ENCODE measurements around the gene ADCY3. TPM values are rescaled to one million over a fixed set of nuclear protein-coding genes. Genes with fewer than 3 reads are reported as not detected.
"Not testable (repeated sequence)": the region's sequence is repeated elsewhere in the genome, so short reads cannot be mapped to it uniquely, and the experiment has no call there.

The ADCY3 gene
- total and polyA plus RNA-seq, 2 of the 13 experiments (the other 11 are each of a cell fraction or from before 2014, with no cell fraction given), result 0.11 to 0.61 TPM

DNA sequence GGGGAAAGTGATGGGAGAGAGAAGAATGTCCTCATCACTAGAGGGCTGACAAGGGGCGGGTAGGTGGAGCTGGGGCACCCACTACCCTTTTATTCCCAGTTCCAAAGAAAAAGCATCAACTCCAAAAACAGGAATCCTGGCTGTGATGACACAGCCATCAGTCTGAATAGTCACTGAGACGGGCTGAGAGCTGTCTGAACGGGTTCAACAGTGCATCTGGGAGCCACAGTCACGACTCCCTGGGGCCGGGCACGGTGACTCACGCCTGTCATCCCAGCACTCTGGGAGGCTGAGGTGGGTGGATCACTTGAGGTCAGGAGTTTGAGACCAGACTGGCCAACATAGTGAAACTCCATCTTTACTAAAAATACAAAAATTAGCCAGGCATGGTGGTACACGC is 84.6 kb downstream of the ADCY3 start:
- FAIRE-seq; H3K79me2 ChIP-seq (ENCODE audit: insufficient read depth, low read length); H3K4me3 ChIP-seq (replicated peaks in 1 of 3; ENCODE audit: insufficient read depth in 1 of 3, low read depth in 2 of 3, low read length in 3 of 3); intact Hi-C loops (cut with micrococcal nuclease; ENCODE audit: unreplicated experiment); H3K4me2 ChIP-seq (ENCODE audit: low read depth, low read length); CTCF ChIA-PET (ENCODE audit: low intra/inter-chr PET ratio, low total read pairs); BruUV-seq (replicated peaks); ATAC-seq; H3K9me3 ChIP-seq (ENCODE audit: low read length); H3K27ac ChIP-seq (ENCODE audit: extremely low read length, insufficient read depth, low read length); POLR2A ChIA-PET; H3K9ac ChIP-seq (ENCODE audit: insufficient read depth, low read depth, low read length); DNase-seq (ENCODE audit: low spot score); H2AFZ ChIP-seq (ENCODE audit: low read length); H4K20me1 ChIP-seq (ENCODE audit: insufficient read depth, low read length); in situ Hi-C loops (cut with HindIII; ENCODE audit: extremely low pct_ligation_motif_present, low pct_unique_long_range_greater_than_20kb); H3K36me3 ChIP-seq (replicated peaks in 1 of 2; ENCODE audit: control insufficient read depth in 1 of 2, insufficient read depth in 2 of 2, low read length in 2 of 2); TF ChIP-seq CREB1 (CRISPR knock-in tag; IDR thresholded peaks at IDR 0.05): not testable (repeated sequence)
- peaks cover 19% of the 10 kb centered on the region; the same call in 1 of the 2 replicates for H3K4me1 ChIP-seq (ENCODE audit: insufficient read depth, low read length)
- peak; percentile 35; the same call in 1 of the 2 replicates for TF ChIP-seq FOSL2 (CRISPR knock-in tag; IDR thresholded peaks at IDR 0.05)
- TF ChIP-seq CREB1 (IDR thresholded peaks at IDR 0.05), result peak; percentile 41; the same call in 1 of the 2 replicates
- 8% methylated on average over 8 of the region's 8 CpGs for WGBS (ENCODE audit: low lambda C conversion rate)
- H3K27me3 ChIP-seq (ENCODE audit: control insufficient read depth in 1 of 2, insufficient read depth in 2 of 2, low read length in 2 of 2), result peaks cover 26 to 76% of the 10 kb centered on the region in 2 experiments

DNA sequence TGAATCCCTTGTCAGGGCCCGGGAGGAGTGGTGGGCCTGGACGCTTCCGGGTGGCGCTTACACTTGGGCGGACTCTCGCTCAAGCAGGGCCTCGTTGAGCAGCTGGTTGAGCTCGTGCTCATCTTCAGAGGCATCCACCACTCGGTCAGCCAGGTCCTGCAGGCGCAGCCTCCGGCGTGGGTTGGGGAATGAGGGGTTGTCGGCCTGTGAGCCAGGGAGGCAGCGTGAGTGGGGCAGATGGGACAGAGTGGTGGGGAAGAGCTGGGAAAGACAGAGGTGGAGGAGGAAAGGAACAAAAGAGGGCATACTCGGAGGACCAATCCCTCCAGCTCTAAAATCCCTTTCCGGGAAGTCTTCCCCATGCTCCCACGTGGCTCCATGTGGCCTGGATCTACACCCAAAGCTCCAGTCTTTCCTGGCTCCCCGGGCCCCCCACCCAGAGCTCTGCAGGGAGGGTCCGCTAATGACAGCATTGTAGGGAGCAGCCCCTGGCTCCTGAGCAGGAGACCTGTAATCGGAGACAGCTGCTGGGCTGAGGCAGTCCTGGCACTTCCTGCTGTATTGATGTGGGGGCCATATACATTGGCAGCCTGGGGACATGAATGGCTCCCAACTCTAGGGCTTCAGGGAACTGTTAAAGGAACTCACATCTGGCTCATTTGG is 85.2 kb downstream of the ADCY3 start:
- DNase-seq (ENCODE audit: low spot score) (no peak), ATAC-seq (no peak), FAIRE-seq (no peak)
- 57% methylated on average over 20 of the region's 20 CpGs for WGBS (ENCODE audit: low lambda C conversion rate)
- H3K9me3 ChIP-seq (ENCODE audit: low read length), result no peaks in the 10 kb centered on the region
- ChIA-PET POLR2A (no interaction called here), CTCF (ENCODE audit: low intra/inter-chr PET ratio, low total read pairs) (no interaction called here)
- no peak overlapping the region for H3K9ac ChIP-seq (ENCODE audit: insufficient read depth, low read depth, low read length)
- in situ Hi-C loops (cut with HindIII; ENCODE audit: extremely low pct_ligation_motif_present, low pct_unique_long_range_greater_than_20kb), result no loop called here
- no TSS peak for BruUV-seq (replicated peaks)
- H3K27me3 ChIP-seq (ENCODE audit: control insufficient read depth in 1 of 2, insufficient read depth in 2 of 2, low read length in 2 of 2), result peaks cover 26 to 72% of the 10 kb centered on the region in 2 experiments; a peak in 4 of 5 replicates
- H3K27ac ChIP-seq (ENCODE audit: extremely low read length, insufficient read depth, low read length), result no peak overlapping the region
- H3K4me3 ChIP-seq (replicated peaks in 1 of 3; ENCODE audit: insufficient read depth in 1 of 3, low read depth in 2 of 3, low read length in 3 of 3), result no peak overlapping the region
- peaks cover 14% of the 10 kb centered on the region; the same call in 1 of the 2 replicates for H3K4me1 ChIP-seq (ENCODE audit: insufficient read depth, low read length)
- no peaks in the 10 kb centered on the region for H4K20me1 ChIP-seq (ENCODE audit: insufficient read depth, low read length)
- H3K79me2 ChIP-seq (ENCODE audit: insufficient read depth, low read length), result no peaks in the 10 kb centered on the region
- no peak overlapping the region for H2AFZ ChIP-seq (ENCODE audit: low read length)
- H3K36me3 ChIP-seq (replicated peaks in 1 of 2; ENCODE audit: control insufficient read depth in 1 of 2, insufficient read depth in 2 of 2, low read length in 2 of 2), result no peaks in the 10 kb centered on the region
- intact Hi-C loops (cut with micrococcal nuclease; ENCODE audit: unreplicated experiment), result no loop called here
- H3K4me2 ChIP-seq (ENCODE audit: low read depth, low read length), result no peak overlapping the region
- TF ChIP-seq MLLT10 (CRISPR knock-in tag; IDR thresholded peaks at IDR 0.05), result no peak
- TF ChIP-seq MIXL1 (CRISPR knock-in tag; IDR thresholded peaks at IDR 0.05), result no peak
- TF ChIP-seq, protein P1, sequence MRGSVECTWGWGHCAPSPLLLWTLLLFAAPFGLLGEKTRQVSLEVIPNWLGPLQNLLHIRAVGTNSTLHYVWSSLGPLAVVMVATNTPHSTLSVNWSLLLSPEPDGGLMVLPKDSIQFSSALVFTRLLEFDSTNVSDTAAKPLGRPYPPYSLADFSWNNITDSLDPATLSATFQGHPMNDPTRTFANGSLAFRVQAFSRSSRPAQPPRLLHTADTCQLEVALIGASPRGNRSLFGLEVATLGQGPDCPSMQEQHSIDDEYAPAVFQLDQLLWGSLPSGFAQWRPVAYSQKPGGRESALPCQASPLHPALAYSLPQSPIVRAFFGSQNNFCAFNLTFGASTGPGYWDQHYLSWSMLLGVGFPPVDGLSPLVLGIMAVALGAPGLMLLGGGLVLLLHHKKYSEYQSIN (CRISPR knock-in tag; IDR thresholded peaks at IDR 0.05; ENCODE audit: borderline replicate concordance), result no peak
- TF ChIP-seq KLF15 (CRISPR knock-in tag; IDR thresholded peaks at IDR 0.05; ENCODE audit: borderline replicate concordance), result no peak
- TF ChIP-seq MIER3 (CRISPR knock-in tag; IDR thresholded peaks at IDR 0.05; ENCODE audit: borderline replicate concordance), result no peak
- TF ChIP-seq ARHGAP35 (CRISPR knock-in tag; IDR thresholded peaks at IDR 0.05; ENCODE audit: borderline replicate concordance), result no peak
- TF ChIP-seq MTA3 (CRISPR knock-in tag; IDR thresholded peaks at IDR 0.05), result no peak
- no peak for TF ChIP-seq MAF1 (CRISPR knock-in tag; IDR thresholded peaks at IDR 0.05; ENCODE audit: borderline replicate concordance)
- no peak for TF ChIP-seq ZSCAN30 (CRISPR knock-in tag; IDR thresholded peaks at IDR 0.05)
- no peak for TF ChIP-seq CEBPZ (IDR thresholded peaks at IDR 0.05; ENCODE audit: low read length)
- no peak for TF ChIP-seq NFKB2 (CRISPR knock-in tag; IDR thresholded peaks at IDR 0.05; ENCODE audit: borderline replicate concordance)
- no peak for TF ChIP-seq XRCC5 (optimal IDR thresholded peaks at IDR 0.05; ENCODE audit: low read length)
- TF ChIP-seq RXRA (CRISPR knock-in tag; IDR thresholded peaks at IDR 0.05), result no peak

All from HepG2 (cell line).